GM23338 (cell line): ENCODE results near the gene AMIGO1. TPM values are rescaled to one million over a fixed set of nuclear protein-coding genes. Genes with fewer than 3 reads are reported as not detected.

Source experiments
- ATAC-seq: fragments of 200-7000 bp; cut with Tn5 transposase; 3 replicates; pipeline ENCODE4 v1.9.1; 2020
- DNase-seq: peaks from one replicate; pipeline ENCODE4 v3.0.0-alpha.2; 2015; ENCODE audit warnings: low spot score
- H2AFZ ChIP-seq: fragments of 200-600 bp; sonication (generic); 2 replicates; pipeline ENCODE4 v1.8.0; 2016; ENCODE audit warnings: antibody characterized with exemption, mild to moderate bottlenecking, moderate library complexity
- H3F3A ChIP-seq: fragments of 200-600 bp; sonication (generic); replicated peaks from 2 replicates; pipeline ENCODE4 v1.8.0; 2017; ENCODE audit warnings: antibody characterized with exemption, mixed run types, low read depth
- H3K27ac ChIP-seq: fragments of 200-600 bp; sonication (generic); 2 replicates; pipeline ENCODE4 v1.6.1; 2016; ENCODE audit warnings: low read depth
- H3K27me3 ChIP-seq: fragments of 200-600 bp; sonication (generic); 2 replicates; pipeline ENCODE4 v1.8.0; 2016; ENCODE audit warnings: mild to moderate bottlenecking, mixed run types, moderate library complexity; ENCODE audit not compliant: insufficient read depth
- H3K36me3 ChIP-seq: fragments of 200-600 bp; sonication (generic); 2 replicates; pipeline ENCODE4 v1.8.0; 2016; ENCODE audit warnings: mild to moderate bottlenecking; ENCODE audit not compliant: insufficient read depth
- H3K4me1 ChIP-seq: fragments of 200-600 bp; sonication (generic); 2 replicates; pipeline ENCODE4 v1.8.0; 2016; ENCODE audit warnings: mild to moderate bottlenecking, moderate library complexity; ENCODE audit not compliant: insufficient read depth
- H3K4me2 ChIP-seq: fragments of 200-600 bp; sonication (generic); 2 replicates; pipeline ENCODE4 v1.7.1; 2017; ENCODE audit warnings: mixed run types
- H3K4me3 ChIP-seq: fragments of 200-600 bp; sonication (generic); 2 replicates; pipeline ENCODE4 v1.6.1; 2016; ENCODE audit warnings: mixed run types
- H3K79me2 ChIP-seq: fragments of 200-600 bp; sonication (generic); replicated peaks from 2 replicates; pipeline ENCODE4 v1.8.0; 2017; ENCODE audit warnings: mild to moderate bottlenecking; ENCODE audit not compliant: insufficient read depth
- H3K9me2 ChIP-seq: fragments of 200-600 bp; sonication (generic); 2 replicates; pipeline ENCODE4 v1.8.0; 2017; ENCODE audit not compliant: insufficient read depth
- H4K20me1 ChIP-seq: fragments of 200-600 bp; sonication (generic); replicated peaks from 2 replicates; pipeline ENCODE4 v1.8.0; 2017; ENCODE audit warnings: mild to moderate bottlenecking; ENCODE audit not compliant: insufficient read depth
- H3K27ac Mint-ChIP-seq: 2 replicates; pipeline ENCODE4 v1.8.0; 2020; ENCODE audit warnings: inconsistent platforms, mild to moderate bottlenecking, moderate library complexity, mixed read lengths
- H3K27me3 Mint-ChIP-seq: 3 replicates; pipeline ENCODE4 v1.8.0; 2022; ENCODE audit warnings: low read depth, mild to moderate bottlenecking, moderate library complexity, mixed read lengths, inconsistent platforms; ENCODE audit not compliant: insufficient read depth, poor library complexity
- H3K36me3 Mint-ChIP-seq: 3 replicates; pipeline ENCODE4 v1.8.0; 2021; ENCODE audit warnings: low read depth, mild to moderate bottlenecking, inconsistent platforms, moderate library complexity, mixed read lengths
- H3K4me1 Mint-ChIP-seq: 3 replicates; pipeline ENCODE4 v1.8.0; 2020; ENCODE audit warnings: mild to moderate bottlenecking, inconsistent platforms, mixed read lengths
- H3K4me3 Mint-ChIP-seq: 3 replicates; pipeline ENCODE4 v1.8.0; 2021; ENCODE audit warnings: moderate library complexity, mild to moderate bottlenecking, inconsistent platforms, mixed read lengths
- H3K9me3 Mint-ChIP-seq: 3 replicates; pipeline ENCODE4 v1.8.0; 2020; ENCODE audit warnings: moderate library complexity, mild to moderate bottlenecking, inconsistent platforms, mixed read lengths
- CREB1 ChIP-seq: fragments of 250-450 bp; sonication (Bioruptor Pico); IDR thresholded peaks from 2 replicates; pipeline ENCODE4 v1.5.0; 2020; ENCODE audit warnings: low read depth, mild to moderate bottlenecking, moderate library complexity
- CTCF ChIP-seq, 2 experiments: fragments of 200-600 bp in 1 of 2; sonication (generic) in 1 of 2; conservative IDR thresholded peaks; 2 replicates each; pipeline versions ENCODE4 v1.5.1 to v1.6.1; 2016 to 2017; ENCODE audit warnings: antibody characterized with exemption in 2 of 2, low read depth in 2 of 2, mild to moderate bottlenecking in 2 of 2, moderate library complexity in 1 of 2
- ETS1 ChIP-seq: IDR thresholded peaks from 2 replicates; pipeline ENCODE4 v1.6.1; 2016; ENCODE audit warnings: antibody characterized with exemption
- EZH2 ChIP-seq: fragments of 200-600 bp; sonication (generic); IDR thresholded peaks from one replicate; pipeline ENCODE4 v1.8.0; 2017; ENCODE audit warnings: antibody characterized with exemption, mild to moderate bottlenecking, low read depth; ENCODE audit not compliant: unreplicated experiment
- EZH2phosphoT487 ChIP-seq: fragments of 200-600 bp; sonication (generic); IDR thresholded peaks from one replicate; pipeline ENCODE4 v1.8.1; 2018; ENCODE audit warnings: antibody characterized with exemption; ENCODE audit not compliant: unreplicated experiment
- JUNB ChIP-seq: IDR thresholded peaks from one replicate; pipeline ENCODE4 v1.6.1; 2016; ENCODE audit warnings: antibody characterized with exemption; ENCODE audit not compliant: unreplicated experiment
- NANOG ChIP-seq: IDR thresholded peaks from 2 replicates; pipeline ENCODE4 v1.6.1; 2016; ENCODE audit warnings: antibody characterized with exemption, borderline replicate concordance
- POLR2AphosphoS5 ChIP-seq: IDR thresholded peaks from 2 replicates; pipeline ENCODE4 v1.6.1; 2016; ENCODE audit warnings: antibody characterized with exemption, low read depth
- REST ChIP-seq: IDR thresholded peaks from one replicate; pipeline ENCODE4 v1.6.1; 2018; ENCODE audit warnings: antibody characterized with exemption; ENCODE audit not compliant: unreplicated experiment
- STAT1 ChIP-seq: IDR thresholded peaks from one replicate; pipeline ENCODE4 v1.6.1; 2016; ENCODE audit warnings: antibody characterized with exemption; ENCODE audit not compliant: unreplicated experiment
- ZNF114 ChIP-seq: fragments of 250-450 bp; sonication (Bioruptor Pico); IDR thresholded peaks from 2 replicates; pipeline ENCODE4 v1.5.0; 2020; ENCODE audit warnings: mild to moderate bottlenecking, moderate library complexity
- ZNF331 ChIP-seq: fragments of 250-450 bp; sonication (Bioruptor Pico); IDR thresholded peaks from 2 replicates; pipeline ENCODE4 v1.5.0; 2020; ENCODE audit warnings: low read depth, mild to moderate bottlenecking, moderate library complexity
- ZNF462 ChIP-seq: fragments of 250-450 bp; sonication (Bioruptor Pico); IDR thresholded peaks from 2 replicates; pipeline ENCODE4 v1.5.0; 2020; ENCODE audit warnings: mild to moderate bottlenecking, moderate library complexity
- polyA plus RNA-seq: library from polyadenylated mRNA; unstranded; fragments of >200 nt; fragmentation: Nextera tagmentation; extraction: Ambion mirVana; gene quantifications from 2 replicates; pipeline ENCODE4 v1.2.1, GENCODE V29; 2016
- total RNA-seq: library from RNA; depleted of rRNA; stranded (reverse); fragments of >200 nt; shearing (Covaris generic); gene quantifications from 2 replicates; pipeline ENCODE4 v1.2.3, GENCODE V29; 2014

Gene AMIGO1
- total and polyA plus RNA-seq, 2 experiments from 2014 or later: 0.53 to 3.8 TPM

- no peaks in the 10 kb centered on the region for H3K27me3 ChIP-seq
- DNase-seq (no peak), ATAC-seq (no peak)
- H3K4me1 Mint-ChIP-seq: peaks cover 28% of the 10 kb centered on the region
- TF ChIP-seq ZNF114 (CRISPR knock-in tag) (no peak), ETS1 (no peak), NANOG (no peak), ZNF462 (no peak), CREB1 (CRISPR knock-in tag) (no peak), EZH2phosphoT487 (no peak), REST (no peak), POLR2AphosphoS5 (no peak), ZNF331 (CRISPR knock-in tag) (no peak), STAT1 (no peak), JUNB (no peak), CTCF (conservative IDR thresholded peaks at IDR 0.05; ENCODE audit: low read depth in 2 of 2) (no peak), EZH2 (no peak)
- no peaks in the 10 kb centered on the region for H3K9me3 Mint-ChIP-seq
- H3K4me3 Mint-ChIP-seq: no peak overlapping the region
- no peak overlapping the region for H3K27ac Mint-ChIP-seq
- H3F3A ChIP-seq: no peaks in the 10 kb centered on the region
- no peaks in the 10 kb centered on the region for H3K36me3 ChIP-seq
- no peak overlapping the region for H3K4me2 ChIP-seq
- no peak overlapping the region for H3K27ac ChIP-seq
- no peaks in the 10 kb centered on the region for H3K79me2 ChIP-seq
- H3K4me3 ChIP-seq: no peak overlapping the region
- H3K4me1 ChIP-seq: peaks cover 16% of the 10 kb centered on the region
- no peak overlapping the region for H2AFZ ChIP-seq
- no peaks in the 10 kb centered on the region; the same call in 1 of the 2 replicates for H3K9me2 ChIP-seq
- H4K20me1 ChIP-seq: no peaks in the 10 kb centered on the region
- H3K27me3 Mint-ChIP-seq: peaks cover 10% of the 10 kb centered on the region
- H3K36me3 Mint-ChIP-seq: peaks cover 2% of the 10 kb centered on the region; the same call in 1 of the 3 replicates
Observed at GRCh38 chr1:109501644-109502363, 7.7 kb downstream of the AMIGO1 start.
